Sigmoid colon (tissue), 3 donors: ENCODE results near the gene RPL13A.

ENCODE experiments used
- POLR2A ChIP-seq, 2 donors: fragments of 450-650 bp; IDR thresholded peaks; one replicate each; pipeline ENCODE4 v1.6.1; 2016; ENCODE audit warnings: antibody characterized with exemption in 2 of 2, mild to moderate bottlenecking in 2 of 2, moderate library complexity in 2 of 2
- TF ChIP-seq, protein P1 (sequence below), 4 experiments: fragments of 450-650 bp in 3 of 4; fragments of 200-600 bp in 1 of 4; IDR thresholded peaks; one replicate each; pipeline ENCODE4 v1.5.1; 2016 to 2019; ENCODE audit warnings: antibody characterized with exemption in 4 of 4, mild to moderate bottlenecking in 3 of 4, moderate library complexity in 2 of 4

DNA sequence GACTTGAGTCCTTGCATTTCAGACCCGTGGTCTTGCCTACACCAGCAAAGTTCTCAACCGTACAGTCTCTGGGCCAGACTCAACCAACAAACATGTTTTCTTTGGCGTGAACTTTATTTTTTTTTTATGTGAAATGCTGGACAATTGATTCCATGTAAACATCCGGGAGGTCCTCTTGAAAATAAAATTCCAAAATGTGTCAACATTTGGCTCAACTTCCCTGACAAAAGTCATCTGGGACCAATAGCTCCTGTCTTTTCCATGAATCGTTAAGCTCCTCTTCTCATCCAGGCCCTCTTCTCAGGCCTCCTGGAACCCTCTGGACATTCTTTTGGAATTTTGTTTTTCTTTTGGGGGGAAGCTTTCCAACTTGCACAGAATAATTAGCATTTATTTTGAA, 31.6 kb upstream of the RPL13A start:
- TF ChIP-seq, protein P1, sequence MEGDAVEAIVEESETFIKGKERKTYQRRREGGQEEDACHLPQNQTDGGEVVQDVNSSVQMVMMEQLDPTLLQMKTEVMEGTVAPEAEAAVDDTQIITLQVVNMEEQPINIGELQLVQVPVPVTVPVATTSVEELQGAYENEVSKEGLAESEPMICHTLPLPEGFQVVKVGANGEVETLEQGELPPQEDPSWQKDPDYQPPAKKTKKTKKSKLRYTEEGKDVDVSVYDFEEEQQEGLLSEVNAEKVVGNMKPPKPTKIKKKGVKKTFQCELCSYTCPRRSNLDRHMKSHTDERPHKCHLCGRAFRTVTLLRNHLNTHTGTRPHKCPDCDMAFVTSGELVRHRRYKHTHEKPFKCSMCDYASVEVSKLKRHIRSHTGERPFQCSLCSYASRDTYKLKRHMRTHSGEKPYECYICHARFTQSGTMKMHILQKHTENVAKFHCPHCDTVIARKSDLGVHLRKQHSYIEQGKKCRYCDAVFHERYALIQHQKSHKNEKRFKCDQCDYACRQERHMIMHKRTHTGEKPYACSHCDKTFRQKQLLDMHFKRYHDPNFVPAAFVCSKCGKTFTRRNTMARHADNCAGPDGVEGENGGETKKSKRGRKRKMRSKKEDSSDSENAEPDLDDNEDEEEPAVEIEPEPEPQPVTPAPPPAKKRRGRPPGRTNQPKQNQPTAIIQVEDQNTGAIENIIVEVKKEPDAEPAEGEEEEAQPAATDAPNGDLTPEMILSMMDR (IDR thresholded peaks at IDR 0.05), result no peak
- TF ChIP-seq POLR2A (IDR thresholded peaks at IDR 0.05), result no peak
